Activated naive CD4-positive, alpha-beta T cell treated with Interleukin-2 at 50 U/mL for 16 hours (primary cell): ENCODE results near the gene GLIPR1.
"Not testable (repeated sequence)": the region's sequence is repeated elsewhere in the genome, so short reads cannot be mapped to it uniquely, and the experiment has no call there.

Experiments
- DNase-seq: peaks from one replicate; pipeline ENCODE4 v3.0.0-alpha.2; 2020

GLIPR1 gene

DNA sequence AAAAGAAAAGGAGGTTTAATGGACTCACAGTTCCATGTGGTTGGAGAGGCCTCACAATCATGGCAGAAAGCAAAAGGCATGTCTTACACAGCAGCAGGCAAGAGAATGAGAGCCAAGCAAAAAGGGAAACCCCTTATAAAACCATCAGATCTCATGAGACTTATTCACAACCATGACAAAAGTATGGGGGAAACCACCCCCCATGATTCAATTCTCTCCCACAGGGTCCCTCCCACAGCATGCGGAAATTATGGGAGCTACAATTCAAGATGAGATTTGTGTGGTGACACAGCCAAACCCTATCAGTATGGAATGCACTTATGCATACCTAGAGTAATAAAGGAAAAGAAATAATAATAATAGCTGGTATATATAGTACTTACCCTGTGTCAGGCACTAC is 4.5 kb upstream of the GLIPR1 start:
- peak; percentile 55 for DNase-seq

- DNase-seq = no peak
These were observed 3.4 kb upstream of the GLIPR1 start for GRCh38 chr12:75477137-75477536.

- DNase-seq = peak; percentile 25
These were observed 2.3 kb upstream of the GLIPR1 start for GRCh38 chr12:75478116-75478794.

- no peak for DNase-seq
These were observed 543 bp upstream of the GLIPR1 start for GRCh38 chr12:75479963-75480461.

- no peak for DNase-seq
These were observed 604 bp downstream of the GLIPR1 start for GRCh38 chr12:75481013-75481705.

GRCh38 chr12:75481774-75482173 is 1.2 kb downstream of the GLIPR1 start:
- no peak for DNase-seq

GRCh38 chr12:75482646-75483045 is 2.1 kb downstream of the GLIPR1 start:
- DNase-seq = no peak

GRCh38 chr12:75483431-75483830 is 2.9 kb downstream of the GLIPR1 start:
- DNase-seq = no peak

- DNase-seq = not testable (repeated sequence)
These were observed 3.9 kb downstream of the GLIPR1 start for GRCh38 chr12:75484450-75484849.

DNA sequence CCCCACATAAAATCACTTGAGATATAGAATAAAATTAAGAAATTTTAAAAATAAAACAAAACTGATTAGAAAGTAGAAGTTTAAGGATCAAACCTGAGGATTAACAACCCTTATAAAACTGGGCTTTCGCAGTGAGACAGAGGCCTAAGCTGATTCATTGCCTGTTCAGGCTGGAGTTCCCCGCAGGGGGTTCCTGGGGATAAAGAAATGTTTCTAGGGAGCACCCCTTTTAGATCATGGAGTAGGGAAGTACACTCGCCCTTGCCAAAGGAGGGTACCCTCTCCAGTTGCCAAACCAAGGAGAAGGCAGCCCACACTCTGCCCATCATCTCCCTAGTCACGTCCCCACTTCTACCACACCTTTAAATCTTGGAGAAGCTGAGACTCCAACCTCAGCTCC is 6.8 kb downstream of the GLIPR1 start:
- no peak for DNase-seq

DNA sequence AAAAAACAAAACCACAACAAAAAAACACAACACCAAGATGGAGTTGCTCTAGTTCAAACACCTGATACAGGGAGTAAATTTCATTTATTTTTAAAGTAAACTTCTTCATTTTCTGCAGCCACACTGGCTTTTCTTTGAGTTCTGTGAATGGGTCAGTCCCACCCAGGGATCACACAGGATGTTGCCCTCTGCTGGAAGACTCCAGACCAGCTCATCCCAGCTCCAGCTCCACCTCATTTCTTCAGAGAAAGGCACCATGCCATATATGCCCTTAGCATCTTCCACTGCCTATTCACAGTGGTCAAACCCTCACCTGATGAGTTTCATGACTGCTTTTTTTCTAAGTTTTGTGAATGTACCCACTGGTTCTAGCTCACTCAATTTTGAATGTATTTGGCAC is 8.0 kb downstream of the GLIPR1 start:
- DNase-seq = no peak

DNA sequence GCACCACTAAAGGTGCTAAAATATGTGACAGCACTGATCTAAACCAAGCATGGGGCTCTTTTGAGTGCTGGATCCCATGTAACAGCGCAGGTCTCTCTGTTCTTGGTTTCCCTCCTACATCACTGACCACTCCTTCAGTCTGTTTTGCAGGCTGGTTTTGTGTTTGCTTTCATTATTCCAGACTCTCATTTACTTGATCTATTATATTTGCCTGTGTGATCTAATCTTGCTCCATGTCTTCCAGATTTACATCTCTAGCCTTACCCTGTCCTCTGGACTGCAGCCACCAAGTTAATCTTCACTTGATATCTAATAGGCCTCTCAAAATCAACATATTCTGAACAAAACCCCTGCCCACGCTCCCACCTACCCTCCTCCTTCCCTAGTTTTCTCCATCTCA is 8.6 kb downstream of the GLIPR1 start:
- DNase-seq = no peak

DNA sequence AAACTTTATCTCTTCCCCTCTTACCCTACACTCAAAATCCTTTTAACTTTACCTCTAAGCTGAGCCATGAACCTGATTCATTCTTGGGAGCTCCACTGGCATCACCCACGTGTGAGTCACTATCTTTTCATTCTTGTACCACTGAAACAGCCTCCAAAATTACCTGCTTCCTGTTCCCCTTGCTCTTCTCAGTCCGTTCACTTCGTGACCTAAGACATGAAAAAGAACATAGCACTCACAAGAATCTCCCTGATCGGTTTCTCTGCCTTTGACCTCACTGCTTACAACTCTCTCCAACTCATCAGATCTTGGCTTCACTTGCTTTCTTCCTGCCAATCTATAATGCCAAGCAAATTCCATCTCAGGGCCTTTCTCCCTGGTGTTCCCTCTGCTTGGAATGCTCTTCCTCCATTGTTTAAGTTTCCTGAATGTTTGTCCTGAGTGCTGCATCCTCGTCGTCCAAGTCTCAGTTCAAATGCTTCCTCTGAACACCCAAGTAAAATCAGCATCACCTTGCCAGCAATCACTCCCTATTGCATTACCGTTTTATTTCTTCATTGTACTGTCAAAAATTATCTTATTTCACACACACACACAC is 9.2 kb downstream of the GLIPR1 start:
- peak; percentile 38 for DNase-seq

DNA sequence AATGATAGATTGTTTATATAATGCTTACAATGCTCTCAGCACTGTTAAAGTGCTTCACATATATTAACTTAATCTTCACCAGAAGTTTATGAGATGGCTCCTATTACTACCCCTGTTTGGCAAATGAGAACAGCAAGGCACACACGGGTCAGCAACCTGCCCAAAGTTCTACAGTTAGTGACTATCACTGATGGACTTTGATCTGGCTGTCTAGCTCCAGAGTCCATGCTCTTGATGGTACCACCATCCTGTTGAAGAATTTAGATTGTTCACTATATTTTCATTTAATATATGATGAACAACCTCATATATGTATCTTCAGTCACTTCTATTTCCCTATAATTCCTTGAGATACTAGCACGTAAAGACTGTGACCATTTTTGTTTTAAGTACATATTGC is 10.6 kb downstream of the GLIPR1 start:
- DNase-seq = no peak

GRCh38 chr12:75503459-75503858 is 22.9 kb downstream of the GLIPR1 start:
- no peak for DNase-seq

- DNase-seq = no peak
These were observed 23.3 kb downstream of the GLIPR1 start for GRCh38 chr12:75503866-75504265.

GRCh38 chr12:75505706-75506312 is 25.3 kb downstream of the GLIPR1 start:
- DNase-seq = no peak

DNA sequence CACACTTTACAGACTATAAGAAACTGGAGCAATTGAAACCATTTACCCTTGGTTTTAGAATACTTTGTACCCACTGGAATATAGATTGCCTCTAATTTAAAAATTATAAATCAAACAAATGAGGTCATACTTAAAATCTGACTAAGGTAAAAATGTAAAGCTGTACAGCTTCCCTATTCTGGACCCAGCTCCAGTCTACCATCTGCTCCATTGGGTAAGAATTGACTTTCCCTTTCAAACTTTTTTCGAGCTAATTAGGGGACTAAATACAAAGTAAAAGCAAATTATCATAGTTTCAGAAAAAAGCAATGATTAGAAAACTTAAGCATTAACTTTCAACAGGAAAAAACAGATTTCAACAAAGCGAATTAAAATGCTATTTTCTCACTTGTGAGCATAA is 26.5 kb downstream of the GLIPR1 start:
- no peak for DNase-seq

GRCh38 chr12:75508159-75508558 is 27.6 kb downstream of the GLIPR1 start:
- DNase-seq = no peak

DNA sequence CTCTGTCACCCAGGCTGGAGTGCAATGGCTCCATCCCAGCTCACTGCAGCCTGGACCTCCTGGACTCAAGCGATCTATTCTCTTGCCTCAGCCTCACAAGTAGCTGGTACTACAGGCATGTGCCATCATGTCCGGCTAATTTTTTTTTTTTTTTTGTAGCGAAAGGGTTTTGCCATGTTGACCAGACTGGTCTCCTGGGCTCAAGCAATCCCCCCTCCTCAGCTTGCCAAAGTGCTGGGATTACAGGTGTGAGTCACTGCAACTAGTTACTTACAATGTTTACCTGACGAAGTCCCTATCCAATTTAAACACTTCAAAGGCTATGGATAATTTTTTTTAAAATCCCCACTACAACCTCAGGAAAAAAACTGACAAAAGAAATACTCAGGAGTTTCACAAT is 29.1 kb downstream of the GLIPR1 start:
- DNase-seq = no peak

- peak; percentile 90 for DNase-seq
These were observed 30.8 kb downstream of the GLIPR1 start, which contains the start of gene KRR1 for GRCh38 chr12:75511116-75512048. Gene KRR1 (minus strand): TSS chr12:75511609. CDS start chr12:75511597, 12 bp downstream.

DNA sequence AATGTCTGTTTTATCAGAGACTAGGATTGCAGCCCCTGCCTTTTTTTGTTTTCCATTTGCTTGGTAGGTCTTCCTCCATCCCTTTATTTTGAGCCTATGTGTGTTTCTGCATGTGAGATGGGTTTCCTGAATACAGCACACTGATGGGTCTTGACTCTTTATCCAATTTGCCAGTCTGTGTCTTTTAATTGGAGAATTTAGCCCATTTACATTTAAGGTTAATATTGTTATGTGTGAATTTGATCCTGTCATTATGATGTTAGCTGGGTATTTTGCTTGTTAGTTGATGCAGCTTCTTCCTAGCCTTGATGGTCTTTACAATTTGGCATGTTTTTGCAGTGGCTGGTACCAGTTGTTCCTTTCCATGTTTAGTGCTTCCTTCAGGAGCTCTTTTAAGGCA is 40.7 kb downstream of the GLIPR1 start:
- not testable (repeated sequence) for DNase-seq
